GM12878 (cell line): ENCODE results near the gene FBXO8. TPM values are rescaled to one million over a fixed set of nuclear protein-coding genes. Genes with fewer than 3 reads are reported as not detected.

Experiments used
- ATAC-seq: fragments of 200-7000 bp; cut with Tn5 transposase; 3 replicates; pipeline ENCODE4 v1.9.1; 2020; ENCODE audit warnings: mild to moderate bottlenecking, moderate library complexity
- BruUV-seq: library from RNA; stranded (reverse); fragments of 400-500 nt; replicated peaks from 2 replicates; lab custom pipeline; 2021; lab: Mats Ljungman, UMichigan
- CTCF ChIA-PET: fragments of 300-600 bp; sonication (Branson Sonifier 250); formaldehyde crosslinking; extraction: SDS; loops from one replicate; lab custom pipeline; 2021; ENCODE audit warnings: inconsistent platforms; lab: Yijun Ruan, JAX
- POLR2A ChIA-PET: fragments of 350-600 bp; formaldehyde crosslinking; extraction: SDS; loops from one replicate; lab custom pipeline; 2021; ENCODE audit warnings: inconsistent platforms; lab: Charles Lee
- RAD21 ChIA-PET: fragments of 300-600 bp; sonication (Branson Sonifier 250); formaldehyde crosslinking; loops from one replicate; lab custom pipeline; 2023; ENCODE audit warnings: antibody characterized with exemption; ENCODE audit not compliant: unreplicated experiment; lab: Charles Lee
- SMC1A ChIA-PET: fragments of 300-600 bp; sonication (Branson Sonifier 250); formaldehyde crosslinking; loops from one replicate; lab custom pipeline; 2023; ENCODE audit not compliant: unreplicated experiment, uncharacterized antibody; lab: Charles Lee
- DNase-seq: peaks from one replicate; pipeline ENCODE4 v3.0.0-alpha.2; 2011; ENCODE audit warnings: low read depth, low spot score
- FAIRE-seq: peaks from 3 replicates; lab custom pipeline; 2011; peaks lifted over from hg19 to GRCh38; lab: Jason Lieb, UNC
- H2AFZ ChIP-seq: 2 replicates; pipeline ENCODE4 v1.6.0; 2011; ENCODE audit warnings: low read depth, low read length, control low read depth; ENCODE audit not compliant: control insufficient read depth
- H3K27ac ChIP-seq: 2 replicates; pipeline ENCODE4 v1.5.1; 2011; ENCODE audit warnings: control low read depth; ENCODE audit not compliant: control insufficient read depth, insufficient read depth
- H3K27me3 ChIP-seq, 2 experiments: replicated peaks in 1 of 2; 2 replicates each; pipeline versions ENCODE4 v1.6.0 to v1.6.1; 2011; ENCODE audit warnings: low read length in 1 of 2; ENCODE audit not compliant: control insufficient read depth in 2 of 2, insufficient read depth in 2 of 2
- H3K36me3 ChIP-seq, 2 experiments: 2 replicates each; pipeline ENCODE4 v1.5.1; 2011; ENCODE audit warnings: low read length in 1 of 2; ENCODE audit not compliant: control insufficient read depth in 2 of 2, insufficient read depth in 2 of 2
- H3K4me1 ChIP-seq: 2 replicates; pipeline ENCODE4 v1.6.1; 2011; ENCODE audit warnings: mild to moderate bottlenecking, low read length, moderate library complexity, mixed read lengths; ENCODE audit not compliant: control insufficient read depth, insufficient read depth
- H3K4me2 ChIP-seq: 2 replicates; pipeline ENCODE4 v1.6.0; 2011; ENCODE audit warnings: control low read depth; ENCODE audit not compliant: control insufficient read depth, insufficient read depth
- H3K4me3 ChIP-seq: fragments of 200-600 bp; sonication (generic); 2 replicates; pipeline ENCODE4 v1.5.1; 2016
- H3K79me2 ChIP-seq: 2 replicates; pipeline ENCODE4 v1.6.0; 2011; ENCODE audit warnings: low read length; ENCODE audit not compliant: control insufficient read depth, insufficient read depth
- H3K9ac ChIP-seq: 2 replicates; pipeline ENCODE4 v1.8.0; 2011; ENCODE audit warnings: low read length, control low read depth, mixed read lengths; ENCODE audit not compliant: control insufficient read depth, insufficient read depth
- H3K9me3 ChIP-seq: replicated peaks from 3 replicates; pipeline ENCODE4 v1.5.1; 2011; ENCODE audit warnings: mild to moderate bottlenecking, low read length; ENCODE audit not compliant: control insufficient read depth, insufficient read depth
- H4K20me1 ChIP-seq: 2 replicates; pipeline ENCODE4 v1.6.0; 2011; ENCODE audit not compliant: control insufficient read depth, insufficient read depth
- BACH1 ChIP-seq: fragments of 450-650 bp; IDR thresholded peaks from 2 replicates; pipeline ENCODE4 v1.6.1; 2017; ENCODE audit warnings: mild to moderate bottlenecking, borderline replicate concordance
- BCL3 ChIP-seq: IDR thresholded peaks from 2 replicates; pipeline ENCODE4 v1.6.1; 2011; ENCODE audit warnings: borderline replicate concordance, low read depth, mild to moderate bottlenecking, moderate library complexity, low read length; ENCODE audit not compliant: insufficient read depth, poor library complexity, severe bottlenecking
- DPF2 ChIP-seq: fragments of 450-650 bp; IDR thresholded peaks from 2 replicates; pipeline ENCODE4 v1.6.1; 2017; ENCODE audit warnings: mild to moderate bottlenecking
- EZH2 ChIP-seq: IDR thresholded peaks from 2 replicates; pipeline ENCODE4 v1.6.1; 2012; ENCODE audit warnings: low read depth, mild to moderate bottlenecking, control low read depth, inconsistent platforms, low read length, borderline replicate concordance; ENCODE audit not compliant: control insufficient read depth
- FOS ChIP-seq: IDR thresholded peaks from 3 replicates; pipeline ENCODE4 v1.6.1; 2011; ENCODE audit warnings: borderline replicate concordance; ENCODE audit not compliant: insufficient read length; ENCODE audit errors: extremely low read depth
- FOXM1 ChIP-seq: IDR thresholded peaks from 2 replicates; pipeline ENCODE4 v1.6.1; 2012; ENCODE audit warnings: low read depth, mild to moderate bottlenecking, inconsistent platforms, low read length, moderate library complexity
- HDAC6 ChIP-seq: fragments of 200-600 bp; sonication (generic); IDR thresholded peaks from one replicate; pipeline ENCODE4 v1.8.0; 2017; ENCODE audit warnings: antibody characterized with exemption; ENCODE audit not compliant: unreplicated experiment
- KDM1A ChIP-seq: fragments of 200-600 bp; sonication (generic); IDR thresholded peaks from 2 replicates; pipeline ENCODE4 v1.6.1; 2016; ENCODE audit warnings: borderline replicate concordance
- LARP7 ChIP-seq: fragments of 450-650 bp; IDR thresholded peaks from 2 replicates; pipeline ENCODE4 v1.6.1; 2017; ENCODE audit warnings: mild to moderate bottlenecking
- NKRF ChIP-seq: fragments of 450-650 bp; conservative IDR thresholded peaks from 2 replicates; pipeline ENCODE4 v1.6.1; 2017; ENCODE audit warnings: mild to moderate bottlenecking, moderate library complexity
- RUNX3 ChIP-seq: IDR thresholded peaks from 2 replicates; pipeline ENCODE4 v1.6.1; 2012; ENCODE audit warnings: low read length, inconsistent platforms
- SKIL ChIP-seq: fragments of 450-650 bp; IDR thresholded peaks from 2 replicates; pipeline ENCODE4 v1.6.1; 2017; ENCODE audit warnings: mild to moderate bottlenecking, low read depth, inconsistent platforms; ENCODE audit not compliant: poor library complexity, severe bottlenecking
- SMARCA5 ChIP-seq: fragments of 450-650 bp; IDR thresholded peaks from 2 replicates; pipeline ENCODE4 v1.6.1; 2017; ENCODE audit warnings: mild to moderate bottlenecking
- TAF1 ChIP-seq: IDR thresholded peaks from 2 replicates; pipeline ENCODE4 v1.6.1; 2011; ENCODE audit warnings: mild to moderate bottlenecking, low read depth, low read length, borderline replicate concordance
- TCF12 ChIP-seq: IDR thresholded peaks from 2 replicates; pipeline ENCODE4 v1.6.1; 2011; ENCODE audit warnings: low read depth, mild to moderate bottlenecking, low read length
- WGBS: methylation state at CpG from one replicate; pipeline ENCODE4 v1.1.6; 2016; ENCODE audit warnings: low lambda C conversion rate; ENCODE audit not compliant: insufficient replicate concordance, insufficient coverage; ENCODE audit errors: missing lambda C conversion rate; 5-methylcytosine and 5-hydroxymethylcytosine counted together
- in situ Hi-C: fragments of 300-500 bp; cut with MboI; formaldehyde crosslinking; loops from 9 replicates; pipeline ENCODE4 v1.14.3; 2018; ENCODE audit warnings: mixed read lengths
- intact Hi-C: fragments of 100-400 bp; cut with micrococcal nuclease; formaldehyde crosslinking; loops from one replicate; pipeline ENCODE4 v1.14.2; 2022; ENCODE audit not compliant: unreplicated experiment
- polyA plus RNA-seq, 11 experiments: library from polyadenylated mRNA; depleted of rRNA in 4 of 11; unstranded in 6 of 11; stranded (reverse) in 5 of 11; fragments of >200 nt; fragmentation: Nextera tagmentation in 4 of 11; fragmentation: Illumina TruSeq in 1 of 11; extraction: Ambion mirVana in 4 of 11; extraction: Trizol in 1 of 11; gene quantifications; 1 replicate in 1 of 11; 2 replicates in 10 of 11; pipeline versions ENCODE4 v1.2.1 to v1.2.3, GENCODE V29; 2011 to 2016; ENCODE audit warnings: inconsistent platforms in 2 of 11, missing spikeins in 2 of 11, low read depth in 1 of 11
- total RNA-seq, 4 experiments: library from RNA; depleted of rRNA in 3 of 4; stranded (reverse); fragments of >200 nt in 3 of 4; fragmentation: Illumina TruSeq in 1 of 4; extraction: Trizol in 1 of 4; gene quantifications; 2 replicates each; pipeline versions ENCODE4 v1.2.1 to v1.2.3, GENCODE V29; 2013 to 2021

The FBXO8 gene
- total and polyA plus RNA-seq, 10 of the 15 experiments (the other 5 are each of a cell fraction or from before 2014, with no cell fraction given), result 11.3 to 38.1 (median 16.8) TPM

GRCh38 chr4:174198396-174198795 lies 85.1 kb downstream of the FBXO8 start:
- Histone ChIP-seq H3K4me2 (no peak overlapping the region), H3K4me1 (no peaks in the 10 kb centered on the region), H4K20me1 (no peaks in the 10 kb centered on the region), H3K79me2 (no peaks in the 10 kb centered on the region), H3K27me3 (no peaks in the 10 kb centered on the region; a peak in 1 of 4 replicates), H3K27ac (no peak overlapping the region), H3K36me3 (no peaks in the 10 kb centered on the region), H2AFZ (no peak overlapping the region), H3K4me3 (no peak overlapping the region), H3K9ac (no peak overlapping the region), H3K9me3 (no peaks in the 10 kb centered on the region)
- TF ChIP-seq NKRF, result no peak
- TF ChIP-seq EZH2, result no peak
- no peak for TF ChIP-seq SKIL
- no peak for TF ChIP-seq KDM1A
- no peak for TF ChIP-seq TAF1
- TF ChIP-seq SMARCA5, result no peak
- TF ChIP-seq FOXM1, result no peak
- TF ChIP-seq BACH1, result no peak
- TF ChIP-seq BCL3, result no peak
- TF ChIP-seq FOS, result no peak
- TF ChIP-seq RUNX3, result no peak
- TF ChIP-seq DPF2, result no peak
- no peak for TF ChIP-seq HDAC6
- no peak for TF ChIP-seq TCF12
- TF ChIP-seq LARP7, result no peak
- WGBS, result 35% methylated on average over 1 of the region's 1 CpG
- intact Hi-C loops (no loop called here), in situ Hi-C loops (no loop called here)
- FAIRE-seq (no peak), ATAC-seq (no peak), DNase-seq (no peak)
- ChIA-PET SMC1A (no interaction called here), RAD21 (no interaction called here), POLR2A (no interaction called here), CTCF (no interaction called here)
- no TSS peak for BruUV-seq
